Small intestine (tissue), 7 donors: ENCODE results near the gene C3orf33. TPM values are rescaled to one million over a fixed set of nuclear protein-coding genes. Genes with fewer than 3 reads are reported as not detected.
A peak's percentile ranks its signal among the peaks of the same experiment; 100 is the strongest.

ENCODE experiments used
- DNase-seq, 2 donors: peaks; one replicate each; pipeline versions ENCODE4 v3.0.0 to v3.0.0-alpha.2; 2013
- FAIRE-seq: peaks from 2 replicates; lab custom pipeline; 2012; peaks lifted over from hg19 to GRCh38; lab: Jason Lieb, UNC
- H3K27ac ChIP-seq, 3 donors: one replicate each; pipeline ENCODE4 v1.5.1; 2013; ENCODE audit warnings: low read length in 2 of 3, mild to moderate bottlenecking in 2 of 3, control low read depth in 1 of 3, inconsistent platforms in 1 of 3, low read depth in 1 of 3, moderate library complexity in 1 of 3
- H3K27me3 ChIP-seq, 3 donors: one replicate each; pipeline ENCODE4 v1.6.1; 2013; ENCODE audit warnings: low read length in 3 of 3, inconsistent platforms in 1 of 3; ENCODE audit not compliant: control insufficient read depth in 3 of 3, insufficient read depth in 3 of 3
- H3K36me3 ChIP-seq, 3 donors: one replicate each; pipeline ENCODE4 v1.6.1; 2013; ENCODE audit warnings: low read length in 3 of 3, inconsistent platforms in 1 of 3, low read depth in 1 of 3, mild to moderate bottlenecking in 1 of 3, moderate library complexity in 1 of 3; ENCODE audit not compliant: control insufficient read depth in 3 of 3, insufficient read depth in 2 of 3
- H3K4me1 ChIP-seq, 3 donors: one replicate each; pipeline ENCODE4 v1.6.1; 2013; ENCODE audit warnings: low read length in 2 of 3, inconsistent platforms in 1 of 3, low read depth in 1 of 3, mild to moderate bottlenecking in 1 of 3, moderate library complexity in 1 of 3; ENCODE audit not compliant: control insufficient read depth in 3 of 3, insufficient read depth in 2 of 3
- H3K4me3 ChIP-seq, 3 donors: one replicate each; pipeline ENCODE4 v1.5.1; 2013; ENCODE audit warnings: low read length in 3 of 3, control low read depth in 1 of 3, inconsistent platforms in 1 of 3, low read depth in 1 of 3, mild to moderate bottlenecking in 1 of 3, moderate library complexity in 1 of 3
- H3K9me3 ChIP-seq, 2 donors: one replicate each; pipeline ENCODE4 v1.6.1; 2013; ENCODE audit warnings: low read depth in 1 of 2, low read length in 1 of 2; ENCODE audit not compliant: control insufficient read depth in 2 of 2, insufficient read depth in 1 of 2
- WGBS, 3 donors: extraction: QIAGEN DNeasy Blood & Tissue Kit; methylation state at CpG; one replicate each; pipeline ENCODE4 v1.1.7; 2013; 5-methylcytosine and 5-hydroxymethylcytosine counted together
- polyA plus RNA-seq, 4 donors: library from polyadenylated mRNA; stranded (reverse) in 3 of 4; unstranded in 1 of 4; fragments of 200-250 nt in 3 of 4; fragments of 120-200 nt in 1 of 4; gene quantifications; one replicate each; pipeline versions ENCODE4 v1.2.1 to v1.2.3, GENCODE V29; 2013
- donor health status: healthy with polysubstance abuse.
- donor health status: control.
- donor health status: control.
- donor health status: Bipolar disorder and iron deficiency.
- donor health status: healthy.

C3orf33 gene
- polyA plus RNA-seq, 4 donors: 0.89 to 10.3 (median 2.2) TPM

- H3K4me1 ChIP-seq: peaks cover 0 to 15% (median 0%) of the 10 kb centered on the region in 3 donors
- no peak overlapping the region for H3K27ac ChIP-seq
- H3K4me3 ChIP-seq: no peak overlapping the region
- peaks cover 0 to 14% (median 6%) of the 10 kb centered on the region in 3 donors for H3K27me3 ChIP-seq
- no peaks in the 10 kb centered on the region for H3K36me3 ChIP-seq
- DNase-seq (no peak), FAIRE-seq (no peak)
- WGBS, 3 donors: 83 to 94% (median 85%) methylated on average over 3 of the region's 3 CpGs
- no peaks in the 10 kb centered on the region for H3K9me3 ChIP-seq
Observed at GRCh38 chr3:155747946-155748290, 58.2 kb downstream of the C3orf33 start.

- Histone ChIP-seq H3K4me3 (no peak overlapping the region), H3K27me3 (peaks cover 0 to 14% (median 6%) of the 10 kb centered on the region in 3 donors), H3K27ac (no peak overlapping the region), H3K9me3 (no peaks in the 10 kb centered on the region), H3K36me3 (no peaks in the 10 kb centered on the region), H3K4me1 (peaks cover 0 to 15% (median 0%) of the 10 kb centered on the region in 3 donors)
- 65 to 78% (median 75%) methylated on average over 2 of the region's 2 CpGs for WGBS, 3 donors
- DNase-seq: no peak
- no peak for FAIRE-seq
Observed at GRCh38 chr3:155747286-155747945, 58.7 kb downstream of the C3orf33 start.

- no peaks in the 10 kb centered on the region for H3K9me3 ChIP-seq
- no peak overlapping the region for H3K27ac ChIP-seq
- H3K27me3 ChIP-seq: peaks cover 0 to 14% (median 8%) of the 10 kb centered on the region in 3 donors
- whole genome bisulfite sequencing, 3 donors: 78 to 96% (median 82%) methylated on average over 1 of the region's 1 CpG
- DNase-seq (no peak), FAIRE-seq (no peak)
- no peaks in the 10 kb centered on the region for H3K36me3 ChIP-seq
- no peak overlapping the region for H3K4me3 ChIP-seq
- peaks cover 0 to 19% (median 0%) of the 10 kb centered on the region in 3 donors for H3K4me1 ChIP-seq
Observed at GRCh38 chr3:155746703-155747102, 59.4 kb downstream of the C3orf33 start.

- no peak for FAIRE-seq
Observed at GRCh38 chr3:155745795-155746550, 60.1 kb downstream of the C3orf33 start.

GRCh38 chr3:155744626-155745324 lies 61.3 kb downstream of the C3orf33 start, which contains the start of gene PLCH1:
PLCH1 (minus strand) TSS chr3:155745071; CDS start chr3:155704224, 40,847 bp downstream.
- Histone ChIP-seq H3K27me3 (peaks cover 0 to 14% (median 8%) of the 10 kb centered on the region in 3 donors), H3K27ac (peak within 1 kb of the TSS in 2 of 3 donors; percentile 56 to 63), H3K4me1 (peaks cover 0 to 19% (median 0%) of the 10 kb centered on the region in 3 donors), H3K36me3 (no peaks in the 10 kb centered on the region), H3K4me3 (peak within 1 kb of the TSS; percentile 52 to 85 (median 70)), H3K9me3 (no peaks in the 10 kb centered on the region)
- FAIRE-seq: no peak
- peak; percentile 81 to 86 for DNase-seq
- WGBS, 3 donors: 0 to 1% (median 1%) methylated on average over 31 to 33 of the region's 33 CpGs

More at GRCh38 chr3:155745795-155746550, 60.1 kb downstream of the C3orf33 start:
- Histone ChIP-seq H3K27ac (no peak overlapping the region), H3K4me1 (peaks cover 0 to 19% (median 0%) of the 10 kb centered on the region in 3 donors), H3K36me3 (no peaks in the 10 kb centered on the region), H3K4me3 (no peak overlapping the region), H3K9me3 (no peaks in the 10 kb centered on the region), H3K27me3 (peaks cover 0 to 14% (median 8%) of the 10 kb centered on the region in 3 donors)
- WGBS, 3 donors: 11 to 29% (median 20%) methylated on average over 19 of the region's 19 CpGs
- peak; percentile 41 to 49 for DNase-seq

- Histone ChIP-seq H3K4me3 (peak overlapping the region; percentile 52 to 85 (median 70)), H3K9me3 (no peaks in the 10 kb centered on the region), H3K27ac (peak overlapping the region in 2 of 3 donors; percentile 56 to 63), H3K4me1 (peaks cover 0 to 22% (median 0%) of the 10 kb centered on the region in 3 donors), H3K27me3 (peaks cover 0 to 14% (median 8%) of the 10 kb centered on the region in 3 donors), H3K36me3 (no peaks in the 10 kb centered on the region)
- WGBS, 3 donors: 1% methylated on average over 42 to 48 of the region's 48 CpGs
- FAIRE-seq (no peak), DNase-seq (peak; percentile 67 to 80)
Observed at GRCh38 chr3:155744010-155744625, 62.0 kb downstream of the C3orf33 start.

- DNase-seq: peak; percentile 51 to 60
- Histone ChIP-seq H3K4me3 (peak overlapping the region; percentile 52 to 85 (median 70)), H3K9me3 (no peaks in the 10 kb centered on the region), H3K36me3 (no peaks in the 10 kb centered on the region), H3K27ac (peak overlapping the region in 2 of 3 donors; percentile 53 to 56), H3K27me3 (peaks cover 0 to 14% (median 8%) of the 10 kb centered on the region in 3 donors), H3K4me1 (peaks cover 0 to 21% (median 0%) of the 10 kb centered on the region in 3 donors)
- 5 to 12% (median 6%) methylated on average over 8 of the region's 8 CpGs for WGBS, 3 donors
- no peak for FAIRE-seq
Observed at GRCh38 chr3:155743606-155744005, 62.5 kb downstream of the C3orf33 start.
